Measurements from ENCODE around the gene RAB3A. TPM values are rescaled to one million over a fixed set of nuclear protein-coding genes. Genes with fewer than 3 reads are reported as not detected.

RAB3A gene
- total and polyA plus RNA-seq, 9 of the 15 experiments (the other 6 are each of a cell fraction or from before 2014, with no cell fraction given), result 0.17 to 5.1 (median 0.90) TPM; not detected in 1

DNA sequence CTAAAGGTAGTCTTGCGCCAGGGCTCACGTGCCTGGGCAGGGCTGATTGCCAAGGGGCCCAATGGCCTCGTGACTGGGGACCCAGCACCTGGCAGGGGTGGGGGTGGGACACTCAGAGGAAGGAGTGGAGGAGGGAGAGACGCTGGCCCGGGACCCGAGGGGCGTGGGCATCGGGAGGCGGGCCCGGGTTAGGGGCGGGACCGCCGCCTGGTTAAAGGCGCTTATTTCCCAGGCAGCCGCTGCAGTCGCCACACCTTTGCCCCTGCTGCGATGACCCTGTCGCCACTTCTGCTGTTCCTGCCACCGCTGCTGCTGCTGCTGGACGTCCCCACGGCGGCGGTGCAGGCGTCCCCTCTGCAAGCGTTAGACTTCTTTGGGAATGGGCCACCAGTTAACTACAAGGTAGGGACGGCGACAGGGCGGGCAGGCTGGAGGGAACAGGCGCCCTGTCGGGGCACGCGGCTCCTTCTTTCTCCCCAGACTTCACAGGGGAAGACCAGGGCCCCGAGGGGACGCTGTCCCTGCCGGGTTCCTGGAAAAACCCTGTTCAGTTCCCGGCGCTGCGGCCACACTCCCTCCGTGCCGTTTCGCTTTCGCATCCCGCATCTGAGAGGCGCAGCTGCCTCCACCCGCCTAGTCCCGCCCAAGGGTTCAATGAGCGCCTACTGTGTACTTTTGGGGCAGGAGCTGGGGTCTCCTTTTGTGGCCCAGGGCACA lies 30.1 kb downstream of the RAB3A start, which contains the start of gene IFI30 (continued):
- no peak for TF ChIP-seq FOXJ2 (tag; IDR thresholded peaks at IDR 0.05)
- peak; percentile 36; the same call in 1 of the 2 replicates for TF ChIP-seq MXI1 (IDR thresholded peaks at IDR 0.05; ENCODE audit: low read depth, low read length)
- TF ChIP-seq ETV6 (IDR thresholded peaks at IDR 0.05; ENCODE audit: borderline replicate concordance in 1 of 2, low read depth in 2 of 2, low read length in 1 of 2), result no peak
- TF ChIP-seq ETV6 (CRISPR knock-in tag; IDR thresholded peaks at IDR 0.05; ENCODE audit: borderline replicate concordance), result no peak
- TF ChIP-seq SAP30 (IDR thresholded peaks at IDR 0.05; ENCODE audit: borderline replicate concordance, insufficient read depth, low read depth, low read length, poor library complexity, severe bottlenecking), result peak; percentile 48
- peak; percentile 90 for TF ChIP-seq PCBP1 (IDR thresholded peaks at IDR 0.05; ENCODE audit: low read depth, low read length, poor library complexity, severe bottlenecking)
- TF ChIP-seq TCF7L2 (IDR thresholded peaks at IDR 0.05; ENCODE audit: low read depth, low read length), result no peak
- TF ChIP-seq NFE2L1 (tag; IDR thresholded peaks at IDR 0.05; ENCODE audit: borderline replicate concordance, low read depth), result no peak
- TF ChIP-seq RNF2 (IDR thresholded peaks at IDR 0.05), result 0 out of 2 replicates have a peak, but pooled peaks have one; percentile 41
- TF ChIP-seq CBX1 (IDR thresholded peaks at IDR 0.05; ENCODE audit: low read depth), result peak; percentile 57
- TF ChIP-seq NONO (IDR thresholded peaks at IDR 0.05; ENCODE audit: low read depth in 2 of 2, low read length in 1 of 2), result no peak; a peak in 2 of 4 replicates
- TF ChIP-seq RAD51 (IDR thresholded peaks at IDR 0.05; ENCODE audit: borderline replicate concordance, low read depth), result peak; percentile 51; the same call in 1 of the 2 replicates
- TF ChIP-seq TSC22D4 (tag; IDR thresholded peaks at IDR 0.05), result no peak
- TF ChIP-seq SMAD4 (CRISPR knock-in tag; conservative IDR thresholded peaks at IDR 0.05), result 0 out of 2 replicates have a peak, but pooled peaks have one; percentile 40
- peak; percentile 99 for TF ChIP-seq ZKSCAN8 (CRISPR knock-in tag; IDR thresholded peaks at IDR 0.05)
- no peak for TF ChIP-seq TCFL5 (CRISPR knock-in tag; conservative IDR thresholded peaks at IDR 0.05)
- TF ChIP-seq, protein P1, sequence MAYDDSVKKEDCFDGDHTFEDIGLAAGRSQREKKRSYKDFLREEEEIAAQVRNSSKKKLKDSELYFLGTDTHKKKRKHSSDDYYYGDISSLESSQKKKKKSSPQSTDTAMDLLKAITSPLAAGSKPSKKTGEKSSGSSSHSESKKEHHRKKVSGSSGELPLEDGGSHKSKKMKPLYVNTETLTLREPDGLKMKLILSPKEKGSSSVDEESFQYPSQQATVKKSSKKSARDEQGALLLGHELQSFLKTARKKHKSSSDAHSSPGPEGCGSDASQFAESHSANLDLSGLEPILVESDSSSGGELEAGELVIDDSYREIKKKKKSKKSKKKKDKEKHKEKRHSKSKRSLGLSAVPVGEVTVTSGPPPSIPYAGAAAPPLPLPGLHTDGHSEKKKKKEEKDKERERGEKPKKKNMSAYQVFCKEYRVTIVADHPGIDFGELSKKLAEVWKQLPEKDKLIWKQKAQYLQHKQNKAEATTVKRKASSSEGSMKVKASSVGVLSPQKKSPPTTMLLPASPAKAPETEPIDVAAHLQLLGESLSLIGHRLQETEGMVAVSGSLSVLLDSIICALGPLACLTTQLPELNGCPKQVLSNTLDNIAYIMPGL (CRISPR knock-in tag; IDR thresholded peaks at IDR 0.05), result no peak
- TF ChIP-seq RBBP5 (IDR thresholded peaks at IDR 0.05; ENCODE audit: borderline replicate concordance, insufficient read depth, low read length, poor library complexity, severe bottlenecking), result peak; percentile 68
- TF ChIP-seq, protein P2, sequence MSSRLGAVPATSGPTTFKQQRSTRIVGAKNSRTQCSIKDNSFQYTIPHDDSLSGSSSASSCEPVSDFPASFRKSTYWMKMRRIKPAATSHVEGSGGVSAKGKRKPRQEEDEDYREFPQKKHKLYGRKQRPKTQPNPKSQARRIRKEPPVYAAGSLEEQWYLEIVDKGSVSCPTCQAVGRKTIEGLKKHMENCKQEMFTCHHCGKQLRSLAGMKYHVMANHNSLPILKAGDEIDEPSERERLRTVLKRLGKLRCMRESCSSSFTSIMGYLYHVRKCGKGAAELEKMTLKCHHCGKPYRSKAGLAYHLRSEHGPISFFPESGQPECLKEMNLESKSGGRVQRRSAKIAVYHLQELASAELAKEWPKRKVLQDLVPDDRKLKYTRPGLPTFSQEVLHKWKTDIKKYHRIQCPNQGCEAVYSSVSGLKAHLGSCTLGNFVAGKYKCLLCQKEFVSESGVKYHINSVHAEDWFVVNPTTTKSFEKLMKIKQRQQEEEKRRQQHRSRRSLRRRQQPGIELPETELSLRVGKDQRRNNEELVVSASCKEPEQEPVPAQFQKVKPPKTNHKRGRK (tag; IDR thresholded peaks at IDR 0.05), result no peak
- TF ChIP-seq MAFK (IDR thresholded peaks at IDR 0.05; ENCODE audit: low read length), result no peak
- TF ChIP-seq KDM5B (IDR thresholded peaks at IDR 0.05; ENCODE audit: insufficient replicate concordance, low read depth, low read length), result peak; percentile 80
- TF ChIP-seq, protein P3, sequence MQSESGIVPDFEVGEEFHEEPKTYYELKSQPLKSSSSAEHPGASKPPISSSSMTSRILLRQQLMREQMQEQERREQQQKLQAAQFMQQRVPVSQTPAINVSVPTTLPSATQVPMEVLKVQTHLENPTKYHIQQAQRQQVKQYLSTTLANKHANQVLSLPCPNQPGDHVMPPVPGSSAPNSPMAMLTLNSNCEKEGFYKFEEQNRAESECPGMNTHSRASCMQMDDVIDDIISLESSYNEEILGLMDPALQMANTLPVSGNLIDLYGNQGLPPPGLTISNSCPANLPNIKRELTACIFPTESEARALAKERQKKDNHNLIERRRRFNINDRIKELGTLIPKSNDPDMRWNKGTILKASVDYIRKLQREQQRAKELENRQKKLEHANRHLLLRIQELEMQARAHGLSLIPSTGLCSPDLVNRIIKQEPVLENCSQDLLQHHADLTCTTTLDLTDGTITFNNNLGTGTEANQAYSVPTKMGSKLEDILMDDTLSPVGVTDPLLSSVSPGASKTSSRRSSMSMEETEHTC (IDR thresholded peaks at IDR 0.05), result peak; percentile 39; the same call in 1 of the 2 replicates
